GM23338 (cell line): ENCODE measurements around the gene NRROS.

Experiments
- CREB1 ChIP-seq: fragments of 250-450 bp; sonication (Bioruptor Pico); IDR thresholded peaks from 2 replicates; pipeline ENCODE4 v1.5.0; 2020; ENCODE audit warnings: low read depth, mild to moderate bottlenecking, moderate library complexity
- CTCF ChIP-seq, 2 experiments: fragments of 200-600 bp in 1 of 2; sonication (generic) in 1 of 2; conservative IDR thresholded peaks; 2 replicates each; pipeline versions ENCODE4 v1.5.1 to v1.6.1; 2016 to 2017; ENCODE audit warnings: antibody characterized with exemption in 2 of 2, low read depth in 2 of 2, mild to moderate bottlenecking in 2 of 2, moderate library complexity in 1 of 2
- ETS1 ChIP-seq: IDR thresholded peaks from 2 replicates; pipeline ENCODE4 v1.6.1; 2016; ENCODE audit warnings: antibody characterized with exemption
- EZH2 ChIP-seq: fragments of 200-600 bp; sonication (generic); IDR thresholded peaks from one replicate; pipeline ENCODE4 v1.8.0; 2017; ENCODE audit warnings: antibody characterized with exemption, mild to moderate bottlenecking, low read depth; ENCODE audit not compliant: unreplicated experiment
- EZH2phosphoT487 ChIP-seq: fragments of 200-600 bp; sonication (generic); IDR thresholded peaks from one replicate; pipeline ENCODE4 v1.8.1; 2018; ENCODE audit warnings: antibody characterized with exemption; ENCODE audit not compliant: unreplicated experiment
- JUNB ChIP-seq: IDR thresholded peaks from one replicate; pipeline ENCODE4 v1.6.1; 2016; ENCODE audit warnings: antibody characterized with exemption; ENCODE audit not compliant: unreplicated experiment
- POLR2AphosphoS5 ChIP-seq: IDR thresholded peaks from 2 replicates; pipeline ENCODE4 v1.6.1; 2016; ENCODE audit warnings: antibody characterized with exemption, low read depth
- REST ChIP-seq: IDR thresholded peaks from one replicate; pipeline ENCODE4 v1.6.1; 2018; ENCODE audit warnings: antibody characterized with exemption; ENCODE audit not compliant: unreplicated experiment

- TF ChIP-seq EZH2phosphoT487 (no peak), EZH2 (no peak), CTCF (conservative IDR thresholded peaks at IDR 0.05; ENCODE audit: low read depth in 2 of 2) (no peak), POLR2AphosphoS5 (no peak), REST (no peak), ETS1 (no peak), CREB1 (CRISPR knock-in tag) (no peak), JUNB (no peak)
Observed at GRCh38 chr3:196627918-196628231, 11.6 kb upstream of the NRROS start.
